GM04503 (cell line): Measurements from ENCODE around the gene SLC22A17.
"Not testable (repeated sequence)": the region's sequence is repeated elsewhere in the genome, so short reads cannot be mapped to it uniquely, and the experiment has no call there.

Experiments used
- DNase-seq: peaks from one replicate; pipeline ENCODE4 v3.0.0-alpha.2; 2012; ENCODE audit warnings: low read depth

Gene SLC22A17

GRCh38 chr14:23339506-23340268 is 13.0 kb downstream of the SLC22A17 start:
- DNase-seq = no peak

GRCh38 chr14:23335623-23336022 is 17.1 kb downstream of the SLC22A17 start:
- DNase-seq = no peak

GRCh38 chr14:23327947-23328744 is 24.5 kb downstream of the SLC22A17 start:
- no peak for DNase-seq

GRCh38 chr14:23326491-23327332 is 26.0 kb downstream of the SLC22A17 start:
- no peak for DNase-seq

GRCh38 chr14:23325746-23326145 is 26.9 kb downstream of the SLC22A17 start:
- not testable (repeated sequence) for DNase-seq

- DNase-seq = no peak
Observed at GRCh38 chr14:23324993-23325392, 27.7 kb downstream of the SLC22A17 start.

GRCh38 chr14:23324455-23324846 is 28.2 kb downstream of the SLC22A17 start:
- no peak for DNase-seq

- DNase-seq = no peak
Observed at GRCh38 chr14:23323838-23324454, 28.7 kb downstream of the SLC22A17 start.

GRCh38 chr14:23322568-23323517 is 29.8 kb downstream of the SLC22A17 start:
- DNase-seq = no peak

- DNase-seq = no peak
Observed at GRCh38 chr14:23321572-23322547, 30.8 kb downstream of the SLC22A17 start.

- peak; percentile 98 for DNase-seq
Observed at GRCh38 chr14:23320584-23321571, 31.8 kb downstream of the SLC22A17 start, which contains the start of gene PABPN1. TSS of gene PABPN1 (plus strand) at chr14:23321457. CDS start at chr14:23321470, 13 bp downstream.

- no peak for DNase-seq
Observed at GRCh38 chr14:23319746-23320583, 32.7 kb downstream of the SLC22A17 start.

GRCh38 chr14:23316300-23316699 is 36.4 kb downstream of the SLC22A17 start:
- no peak for DNase-seq

- no peak for DNase-seq
Observed at GRCh38 chr14:23310546-23310945, 42.1 kb downstream of the SLC22A17 start.

GRCh38 chr14:23308721-23309445 is 43.8 kb downstream of the SLC22A17 start:
- DNase-seq = no peak
